Loucy (cell line): Measurements from ENCODE around the gene AACS.

Source experiments
- EZH2phosphoT487 ChIP-seq: fragments of 200-600 bp; IDR thresholded peaks from 2 replicates; pipeline ENCODE4 v1.6.1; 2018; ENCODE audit warnings: antibody characterized with exemption, mild to moderate bottlenecking, moderate library complexity, borderline replicate concordance
- TF ChIP-seq, protein P1 (sequence below): fragments of 200-600 bp; sonication (generic); conservative IDR thresholded peaks from 2 replicates; pipeline ENCODE4 v1.5.1; 2014; ENCODE audit warnings: mild to moderate bottlenecking, antibody characterized with exemption, low read length

DNA sequence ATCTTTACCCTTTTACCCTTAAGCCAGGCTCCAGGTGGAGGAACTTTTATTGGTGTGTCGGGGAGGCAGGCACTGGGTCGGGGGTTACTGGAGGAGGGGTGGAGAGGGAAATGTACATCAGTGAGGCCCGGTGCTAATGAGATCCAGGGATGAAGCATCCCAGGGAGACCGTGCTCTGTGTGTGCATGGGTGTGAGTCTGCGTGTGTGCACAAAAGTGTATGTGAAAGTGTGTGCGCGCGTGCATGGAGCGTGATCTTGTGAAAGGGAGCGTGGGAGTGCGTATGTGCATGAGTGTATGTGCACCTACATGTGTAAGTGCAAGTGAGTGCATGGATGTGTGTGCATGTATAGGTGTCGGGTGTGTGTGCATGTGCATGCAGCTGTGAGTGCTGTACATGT lies 55.3 kb downstream of the AACS start:
- TF ChIP-seq, protein P1, sequence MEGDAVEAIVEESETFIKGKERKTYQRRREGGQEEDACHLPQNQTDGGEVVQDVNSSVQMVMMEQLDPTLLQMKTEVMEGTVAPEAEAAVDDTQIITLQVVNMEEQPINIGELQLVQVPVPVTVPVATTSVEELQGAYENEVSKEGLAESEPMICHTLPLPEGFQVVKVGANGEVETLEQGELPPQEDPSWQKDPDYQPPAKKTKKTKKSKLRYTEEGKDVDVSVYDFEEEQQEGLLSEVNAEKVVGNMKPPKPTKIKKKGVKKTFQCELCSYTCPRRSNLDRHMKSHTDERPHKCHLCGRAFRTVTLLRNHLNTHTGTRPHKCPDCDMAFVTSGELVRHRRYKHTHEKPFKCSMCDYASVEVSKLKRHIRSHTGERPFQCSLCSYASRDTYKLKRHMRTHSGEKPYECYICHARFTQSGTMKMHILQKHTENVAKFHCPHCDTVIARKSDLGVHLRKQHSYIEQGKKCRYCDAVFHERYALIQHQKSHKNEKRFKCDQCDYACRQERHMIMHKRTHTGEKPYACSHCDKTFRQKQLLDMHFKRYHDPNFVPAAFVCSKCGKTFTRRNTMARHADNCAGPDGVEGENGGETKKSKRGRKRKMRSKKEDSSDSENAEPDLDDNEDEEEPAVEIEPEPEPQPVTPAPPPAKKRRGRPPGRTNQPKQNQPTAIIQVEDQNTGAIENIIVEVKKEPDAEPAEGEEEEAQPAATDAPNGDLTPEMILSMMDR, result no peak
- no peak for TF ChIP-seq EZH2phosphoT487
